GM06990 (cell line): ENCODE data around the gene PCAT7.
A peak's percentile ranks its signal among the peaks of the same experiment; 100 is the strongest.
"Not testable (repeated sequence)": the region's sequence is repeated elsewhere in the genome, so short reads cannot be mapped to it uniquely, and the experiment has no call there.

Experiments
- DNase-seq: peaks from one replicate; pipeline ENCODE4 v3.0.0-alpha.2; 2011; ENCODE audit not compliant: insufficient read length; ENCODE audit errors: extremely low read depth
- H3K27me3 ChIP-seq: replicated peaks from 2 replicates; pipeline ENCODE4 v1.6.0; 2011; ENCODE audit warnings: low read length; ENCODE audit not compliant: control insufficient read depth, insufficient read depth
- H3K36me3 ChIP-seq: 2 replicates; pipeline ENCODE4 v1.5.1; 2011; ENCODE audit warnings: low read length; ENCODE audit not compliant: control insufficient read depth, insufficient read depth
- H3K4me3 ChIP-seq: replicated peaks from 2 replicates; pipeline ENCODE4 v1.5.1; 2011; ENCODE audit warnings: low read depth, mild to moderate bottlenecking, control low read depth, low read length
- CTCF ChIP-seq: IDR thresholded peaks from 2 replicates; pipeline ENCODE4 v1.5.1; 2011; ENCODE audit warnings: low read length, control low read depth, mild to moderate bottlenecking, inconsistent platforms; ENCODE audit not compliant: insufficient read depth, poor library complexity, severe bottlenecking

The PCAT7 gene

DNA sequence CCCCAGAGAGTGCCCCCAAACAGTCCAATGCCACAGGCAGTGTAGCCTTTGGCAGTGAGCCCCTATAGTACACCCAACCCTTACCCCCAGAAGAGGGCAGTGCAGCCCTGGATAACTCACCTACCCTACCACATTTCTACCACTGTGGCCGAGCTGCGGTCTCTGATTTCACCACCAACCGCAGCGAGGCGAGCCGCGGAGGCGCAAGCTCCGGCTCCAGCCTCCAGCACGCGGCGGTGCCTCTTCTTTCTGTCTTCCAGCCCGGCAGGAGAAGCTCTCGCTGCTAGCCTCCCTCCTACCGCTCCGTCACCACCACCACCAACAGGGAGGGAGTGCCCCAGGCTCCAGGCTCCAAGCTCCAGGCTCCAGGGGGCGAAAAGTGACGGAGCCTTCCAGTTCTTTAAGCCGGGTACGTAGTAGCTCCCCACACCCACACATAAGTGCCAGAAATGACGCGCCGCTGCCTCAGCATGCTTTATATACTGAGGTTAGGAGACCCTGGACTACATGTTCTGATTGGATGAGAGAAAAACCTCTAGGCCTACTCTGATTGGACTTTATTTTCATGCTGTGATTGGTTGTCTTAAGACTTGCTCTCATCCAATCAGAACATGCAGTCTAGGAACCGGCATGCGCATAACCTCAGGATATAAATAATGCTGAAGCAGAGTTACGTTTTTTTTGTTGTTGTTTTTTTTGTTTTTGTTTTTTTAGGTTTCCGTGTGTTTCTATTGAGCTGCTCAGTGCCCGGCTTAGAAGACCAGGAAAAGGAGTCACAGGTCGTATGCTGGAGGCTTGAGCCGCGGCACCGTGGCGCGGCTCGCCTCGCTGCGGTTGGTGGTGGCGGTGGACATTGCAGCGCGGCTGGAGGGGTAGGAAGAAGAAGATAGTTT is at the start of gene PCAT7:
Gene PCAT7, plus strand, starts transcription at position 645 of the 893 bp plus-strand sequence.
- no peaks in the 10 kb centered on the region for H3K36me3 ChIP-seq
- peak; percentile 62 for TF ChIP-seq CTCF
- no peak within 1 kb of the TSS for H3K4me3 ChIP-seq
- no peaks in the 10 kb centered on the region for H3K27me3 ChIP-seq
- peak; percentile 13 for DNase-seq

- H3K36me3 ChIP-seq, H3K27me3 ChIP-seq, H3K4me3 ChIP-seq, DNase-seq: not testable (repeated sequence)
These were observed 48.5 kb upstream of the PCAT7 start for GRCh38 chr9:94506370-94506769.

GRCh38 chr9:94507531-94508258 is 47.2 kb upstream of the PCAT7 start:
- H3K36me3 ChIP-seq = no peaks in the 10 kb centered on the region
- H3K27me3 ChIP-seq = no peaks in the 10 kb centered on the region
- no peak for DNase-seq
- TF ChIP-seq CTCF = no peak
- no peak overlapping the region for H3K4me3 ChIP-seq

DNA sequence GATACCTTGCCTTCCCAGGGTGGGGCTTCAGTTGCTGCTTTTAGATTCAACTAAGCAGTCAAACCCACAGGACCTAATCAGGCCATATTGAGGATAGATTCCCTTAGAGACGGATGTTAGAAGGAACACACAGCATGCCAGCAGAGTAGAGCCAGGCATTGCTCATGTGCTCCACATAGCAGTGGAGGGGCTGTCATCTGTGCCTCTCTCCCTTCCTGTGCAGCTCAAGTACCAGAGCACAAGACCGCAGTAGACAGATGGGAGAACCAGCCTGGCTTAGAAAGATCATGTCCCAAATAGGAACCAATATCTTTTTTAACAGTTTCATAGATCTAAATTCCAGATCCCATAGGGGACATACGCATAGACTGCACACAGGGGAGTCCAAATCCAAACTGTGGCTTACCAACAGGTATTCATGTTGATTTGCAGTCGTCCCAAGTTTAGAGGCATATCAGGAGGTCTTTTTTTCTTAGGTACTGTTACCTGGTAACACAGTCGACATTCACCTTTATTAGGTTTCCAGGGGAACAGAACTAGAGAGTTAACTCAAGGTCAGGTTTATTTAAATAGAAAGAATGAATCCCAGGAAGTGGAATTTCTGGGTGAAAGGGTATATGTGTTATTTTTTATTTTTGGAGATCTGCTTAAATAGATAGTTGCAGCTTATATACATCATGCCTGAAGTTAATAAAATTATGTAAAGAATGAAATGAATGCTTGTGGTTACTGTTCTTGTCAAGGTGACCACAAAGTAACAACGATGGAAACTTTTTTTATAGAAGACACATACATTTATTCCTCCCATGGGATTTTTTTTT is 43.5 kb upstream of the PCAT7 start:
- H3K4me3 ChIP-seq = no peak overlapping the region
- H3K36me3 ChIP-seq = no peaks in the 10 kb centered on the region
- DNase-seq = no peak
- no peak for TF ChIP-seq CTCF
- H3K27me3 ChIP-seq = no peaks in the 10 kb centered on the region

GRCh38 chr9:94511955-94512265 is 43.0 kb upstream of the PCAT7 start:
- H3K36me3 ChIP-seq = no peaks in the 10 kb centered on the region
- no peak for DNase-seq
- no peaks in the 10 kb centered on the region for H3K27me3 ChIP-seq
- no peak overlapping the region for H3K4me3 ChIP-seq
- no peak for TF ChIP-seq CTCF

DNA sequence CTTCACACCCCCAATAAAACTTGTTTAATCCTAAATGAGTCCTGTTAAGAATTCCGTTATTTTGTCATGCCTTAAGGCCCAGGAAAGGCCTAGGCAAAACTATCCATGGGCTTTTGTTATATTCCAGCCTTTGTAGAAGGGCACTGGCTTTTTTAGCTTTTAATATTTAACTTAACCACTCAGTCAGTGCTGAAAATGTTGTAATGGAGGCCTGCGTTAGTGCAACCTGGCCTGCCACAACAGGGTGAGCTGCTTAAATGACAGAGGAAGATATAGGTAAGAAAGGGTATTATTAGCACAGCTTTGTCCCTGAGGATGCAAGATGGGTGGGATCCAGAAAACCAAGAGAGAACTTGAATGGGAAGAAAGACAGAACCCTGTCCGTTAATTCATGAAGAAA is 40.2 kb upstream of the PCAT7 start:
- Histone ChIP-seq H3K4me3 (no peak overlapping the region), H3K36me3 (no peaks in the 10 kb centered on the region), H3K27me3 (no peaks in the 10 kb centered on the region)
- DNase-seq = no peak
- TF ChIP-seq CTCF = no peak
